GM21360 (cell line): ENCODE data around the gene FN1.

ENCODE experiments used
- ATAC-seq: cut with Tn5 transposase; IDR thresholded peaks from one replicate; pipeline ENCODE4 v1.9.1; 2021; ENCODE audit warnings: mild to moderate bottlenecking, moderate library complexity; ENCODE audit not compliant: unreplicated experiment

Gene FN1

DNA sequence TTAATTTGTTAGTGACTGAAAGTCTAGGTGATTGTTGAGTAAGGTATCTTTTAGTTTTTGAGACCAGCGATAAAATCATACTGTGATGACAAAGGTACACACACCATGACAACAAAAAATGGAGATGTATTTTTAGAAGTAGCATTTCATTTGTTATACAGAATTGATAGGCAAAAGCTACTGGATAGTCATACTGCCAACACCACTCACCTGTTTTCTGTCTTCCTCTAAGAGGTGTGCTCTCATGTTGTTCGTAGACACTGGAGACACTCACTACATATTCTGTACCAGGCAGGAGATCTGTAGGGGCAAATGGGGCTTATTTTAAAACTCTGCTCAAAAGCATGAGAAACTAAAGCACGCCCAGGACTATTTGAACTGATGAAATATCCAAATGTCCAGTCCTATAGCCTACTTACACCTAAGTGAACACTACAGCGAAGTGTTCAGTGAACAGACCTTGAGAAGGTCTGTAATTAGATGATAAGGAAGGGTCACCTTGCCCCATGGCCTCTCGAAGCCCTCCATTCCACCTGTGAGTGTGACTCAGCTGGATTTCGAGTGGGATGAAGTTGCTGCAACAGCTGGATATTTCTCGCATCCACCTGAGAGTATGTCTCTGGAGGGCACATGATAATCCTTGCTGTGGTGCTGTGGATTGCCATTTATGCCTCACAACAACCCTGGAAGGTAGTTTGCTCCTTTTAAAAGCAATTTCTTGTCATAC is 47.7 kb downstream of the FN1 start:
- ATAC-seq: no peak

DNA sequence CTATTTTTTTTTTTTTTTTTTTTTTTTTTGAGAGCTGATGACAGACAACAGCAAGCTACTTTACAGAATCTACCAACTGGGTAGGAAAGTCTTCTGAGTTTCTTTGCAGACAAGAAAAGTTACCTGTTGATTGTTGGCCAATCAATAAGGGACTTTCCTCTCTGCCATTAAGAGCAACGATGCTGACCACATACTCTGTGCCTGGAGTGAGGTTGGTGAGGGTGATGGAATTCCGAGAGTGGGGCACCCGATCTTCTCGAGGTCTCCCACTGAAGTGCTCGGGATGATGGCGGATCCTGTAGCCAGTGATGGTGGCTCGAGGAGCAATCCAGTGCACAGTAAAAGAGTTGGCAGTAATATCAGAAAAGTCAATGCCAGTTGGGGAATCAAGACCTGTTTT is 49.3 kb downstream of the FN1 start:
- ATAC-seq: no peak

DNA sequence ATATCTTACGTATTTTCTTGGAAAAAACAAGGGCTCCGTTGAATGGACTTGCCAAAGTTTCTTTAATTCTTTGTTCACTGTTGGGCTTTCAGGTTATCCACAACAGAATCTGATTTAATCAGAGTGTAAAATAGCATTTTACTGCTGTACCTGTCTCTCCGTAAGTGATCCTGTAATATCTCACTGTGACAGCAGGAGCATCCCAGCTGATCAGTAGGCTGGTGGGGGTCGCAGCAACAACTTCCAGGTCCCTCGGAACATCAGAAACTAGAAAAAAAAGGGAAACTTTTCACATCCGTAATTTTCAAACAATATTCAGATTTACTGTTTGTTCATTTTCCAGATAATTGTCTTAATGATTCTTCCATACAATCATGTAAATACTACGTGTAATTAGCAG is 51.2 kb downstream of the FN1 start:
- ATAC-seq: no peak

GRCh38 chr2:215383652-215384279 is 52.1 kb downstream of the FN1 start:
- no peak for ATAC-seq

GRCh38 chr2:215382480-215382879 is 53.4 kb downstream of the FN1 start:
- no peak for ATAC-seq

- ATAC-seq: no peak
Measured at GRCh38 chr2:215382011-215382410, 53.9 kb downstream of the FN1 start.

DNA sequence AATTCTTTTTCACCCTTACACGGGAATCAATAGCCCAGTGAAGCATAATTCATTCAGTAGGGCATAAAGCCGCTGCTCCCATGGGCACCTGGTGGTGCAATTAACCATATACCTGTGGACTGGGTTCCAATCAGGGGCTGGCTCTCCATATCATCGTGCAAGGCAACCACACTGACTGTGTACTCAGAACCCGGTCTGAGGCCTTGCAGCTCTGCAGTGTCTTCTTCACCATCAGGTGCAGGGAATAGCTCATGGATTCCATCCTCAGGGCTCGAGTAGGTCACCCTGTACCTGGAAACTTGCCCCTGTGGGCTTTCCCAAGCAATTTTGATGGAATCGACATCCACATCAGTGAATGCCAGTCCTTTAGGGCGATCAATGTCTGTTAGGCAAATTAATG is 55.2 kb downstream of the FN1 start:
- ATAC-seq: no peak

GRCh38 chr2:215379948-215380347 is 55.9 kb downstream of the FN1 start:
- no peak for ATAC-seq

DNA sequence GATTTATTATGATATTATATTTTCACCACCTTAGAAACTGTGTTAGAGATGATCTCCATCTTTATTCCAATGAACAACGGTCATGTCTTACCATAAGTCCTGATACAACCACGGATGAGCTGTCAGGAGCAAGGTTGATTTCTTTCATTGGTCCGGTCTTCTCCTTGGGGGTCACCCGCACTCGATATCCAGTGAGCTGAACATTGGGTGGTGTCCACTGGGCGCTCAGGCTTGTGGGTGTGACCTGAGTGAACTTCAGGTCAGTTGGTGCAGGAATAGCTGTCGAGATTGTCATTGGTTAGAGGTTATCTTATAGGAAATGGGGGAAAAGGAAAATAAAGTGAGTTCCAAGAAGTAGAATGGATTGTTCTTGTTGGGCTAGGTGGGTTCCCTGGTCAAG is 56.8 kb downstream of the FN1 start:
- ATAC-seq: no peak

DNA sequence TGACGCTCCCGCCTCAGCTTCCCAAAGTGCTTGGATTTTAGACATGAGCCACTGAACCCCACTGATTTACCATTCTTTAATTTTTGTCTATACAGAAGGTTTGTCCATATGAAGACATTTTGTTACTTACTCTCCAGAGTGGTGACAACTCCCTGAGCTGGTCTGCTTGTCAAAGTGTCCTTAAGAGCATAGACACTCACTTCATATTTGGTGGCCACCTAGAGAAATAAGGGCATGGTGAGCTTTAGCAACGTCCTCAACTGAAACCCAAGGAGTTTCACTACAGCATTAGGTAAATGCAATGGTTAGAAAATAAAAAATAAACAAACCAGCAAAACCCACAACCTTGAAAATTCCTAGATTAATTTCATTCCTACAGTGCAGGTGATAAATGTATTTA is 57.8 kb downstream of the FN1 start:
- no peak for ATAC-seq

DNA sequence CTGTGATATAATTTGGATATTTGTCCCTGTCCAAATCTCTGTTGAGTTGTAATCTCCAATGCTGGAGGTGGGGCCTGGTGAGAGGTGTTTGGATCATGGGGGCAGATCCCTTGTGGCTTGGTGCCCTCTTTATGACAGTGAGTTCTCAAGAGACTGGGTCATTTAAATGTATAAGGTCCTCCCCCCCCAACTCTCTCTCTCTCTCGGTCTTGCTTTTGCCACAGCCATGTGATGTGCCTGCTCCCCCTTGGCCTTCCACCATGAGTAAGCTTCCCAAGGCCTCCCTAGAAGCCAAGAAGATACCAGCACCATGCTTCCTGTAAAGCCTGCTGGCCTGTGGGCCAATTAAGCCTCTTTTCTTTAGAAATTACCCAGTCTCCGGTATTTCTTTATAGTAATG is 58.6 kb downstream of the FN1 start:
- ATAC-seq: no peak

GRCh38 chr2:215376103-215376780 is 59.6 kb downstream of the FN1 start:
- no peak for ATAC-seq

- ATAC-seq: no peak
Measured at GRCh38 chr2:215375467-215375830, 60.4 kb downstream of the FN1 start.

GRCh38 chr2:215374642-215375466 is 61.0 kb downstream of the FN1 start:
- no peak for ATAC-seq

DNA sequence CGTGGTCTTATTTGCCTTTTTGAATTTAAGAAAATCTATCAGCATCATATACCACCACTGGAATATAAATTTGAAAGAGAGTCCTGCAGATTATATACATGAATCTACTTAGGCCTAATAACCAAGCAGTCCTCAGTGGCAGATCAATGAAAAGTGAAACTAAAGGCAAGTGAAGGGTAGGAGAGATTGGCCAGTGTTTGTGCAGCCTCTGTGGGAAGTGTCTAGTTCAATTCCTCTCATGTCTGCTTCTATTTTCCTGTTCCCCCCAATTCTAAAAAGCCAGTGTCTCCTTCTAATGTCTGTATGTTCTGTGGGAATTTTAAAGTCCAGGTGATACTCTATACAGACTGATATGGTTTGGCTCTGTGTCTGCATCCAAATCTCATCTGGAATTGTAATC is 61.9 kb downstream of the FN1 start:
- ATAC-seq: no peak

- no peak for ATAC-seq
Measured at GRCh38 chr2:215372968-215373649, 62.8 kb downstream of the FN1 start.

DNA sequence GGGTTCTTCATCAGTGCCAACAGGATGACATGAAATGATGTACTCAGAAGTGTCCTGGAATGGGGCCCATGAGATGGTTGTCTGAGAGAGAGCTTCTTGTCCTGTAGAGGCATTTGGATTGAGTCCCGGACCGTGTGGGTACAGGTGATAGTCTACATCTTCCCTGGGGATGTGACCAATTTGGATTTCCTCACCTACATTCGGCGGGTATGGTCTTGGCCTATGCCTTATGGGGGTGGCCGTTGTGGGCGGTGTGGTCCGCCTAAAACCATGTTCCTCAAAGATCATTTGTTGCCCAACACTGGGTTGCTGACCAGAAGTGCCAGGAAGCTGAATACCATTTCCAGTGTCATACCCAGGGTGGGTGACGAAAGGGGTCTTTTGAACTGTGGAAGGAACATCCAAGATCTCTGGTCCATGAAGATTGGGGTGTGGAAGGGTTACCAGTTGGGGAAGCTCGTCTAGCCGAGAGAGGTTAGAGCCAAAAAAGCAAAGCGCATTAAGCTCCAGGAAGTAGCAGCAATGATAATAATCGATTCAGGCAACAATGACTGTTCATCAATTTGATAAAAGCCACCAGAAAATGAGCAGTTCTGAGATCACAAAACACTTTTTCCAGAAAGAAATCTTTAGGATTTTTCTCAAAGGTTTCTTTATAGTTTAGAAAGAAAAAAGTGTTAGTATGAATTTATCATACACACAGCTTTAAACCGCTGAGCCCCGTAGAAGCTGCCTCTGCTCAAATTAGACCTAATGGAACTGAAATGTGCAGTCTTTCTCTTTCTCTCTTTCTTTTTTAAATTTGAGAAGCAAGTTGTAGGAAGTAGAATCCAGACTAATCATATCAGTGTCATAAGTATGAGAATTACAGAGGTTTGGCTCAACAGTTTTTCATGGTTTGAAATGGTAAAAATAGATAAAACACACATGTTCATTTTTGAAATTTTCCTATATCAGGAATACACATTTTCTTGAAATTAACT is 63.7 kb downstream of the FN1 start:
- ATAC-seq: no peak

DNA sequence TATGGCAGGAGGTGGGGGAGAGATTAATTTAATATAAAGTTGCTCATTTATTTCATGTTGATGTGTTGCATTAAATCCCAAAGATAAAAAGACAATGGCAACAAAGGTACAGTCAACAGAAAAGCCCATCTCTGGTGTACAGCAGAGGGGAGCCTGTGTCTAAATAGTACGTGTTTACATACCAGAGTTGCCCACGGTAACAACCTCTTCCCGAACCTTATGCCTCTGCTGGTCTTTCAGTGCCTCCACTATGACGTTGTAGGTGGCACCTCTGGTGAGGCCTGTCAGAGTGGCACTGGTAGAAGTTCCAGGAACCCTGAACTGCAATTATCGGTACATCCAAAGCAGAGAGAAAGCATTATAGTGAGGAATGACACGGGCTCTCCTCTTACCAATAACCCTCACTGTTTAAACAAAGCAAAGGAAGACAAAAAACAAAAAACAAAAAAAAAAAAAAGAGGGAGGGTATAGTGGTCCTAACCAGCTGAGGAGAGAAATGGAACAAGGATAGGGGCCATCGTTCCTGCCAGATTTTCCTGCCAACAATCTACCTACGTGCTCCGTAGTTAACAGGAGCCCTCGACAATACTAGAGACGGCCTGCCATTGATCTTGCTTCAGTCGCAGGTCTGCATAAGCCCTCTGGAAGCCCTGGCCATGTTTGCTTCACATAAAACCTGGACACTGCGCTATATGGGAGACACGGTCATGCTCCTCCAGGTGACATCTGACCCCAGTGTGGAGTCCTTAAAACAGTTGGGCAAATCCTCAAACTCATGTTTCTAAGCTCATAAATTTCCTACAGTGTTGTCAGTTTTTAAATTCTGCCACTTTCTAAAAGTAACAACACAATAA is 65.5 kb downstream of the FN1 start:
- ATAC-seq: no peak
